Measurements from ENCODE around the gene PIGH.

Gene PIGH

GRCh38 chr14:67620217-67620785 lies 20.2 kb upstream of the PIGH start:
- peak overlapping the region in 1 of 2 experiments; percentile 11 for H3K23ac ChIP-seq (ENCODE audit: low read length in 2 of 2)
- no peak overlapping the region for H2BK120ac ChIP-seq (ENCODE audit: low read depth, low read length)
- no peak overlapping the region for H3K14ac ChIP-seq (ENCODE audit: low read length in 2 of 2)
- peak overlapping the region; percentile 86 for H3K9ac ChIP-seq (ENCODE audit: low read length)
- no peaks in the 10 kb centered on the region for H3K27me3 ChIP-seq (ENCODE audit: control insufficient read depth in 1 of 2, insufficient read depth in 1 of 2, low read length in 2 of 2)
- DNase-seq: peak; percentile 23
- H3K36me3 ChIP-seq (ENCODE audit: control insufficient read depth in 1 of 2, insufficient read depth in 2 of 2, low read depth in 1 of 2, low read length in 2 of 2): no peaks in the 10 kb centered on the region
- H2BK5ac ChIP-seq (ENCODE audit: low read depth, low read length, poor library complexity, severe bottlenecking): no peak overlapping the region
- peak overlapping the region in 1 of 2 experiments; percentile 54 for H3K18ac ChIP-seq (ENCODE audit: low read depth in 1 of 2, low read length in 2 of 2)
- H3K4me3 ChIP-seq (ENCODE audit: insufficient read depth in 1 of 2, low read depth in 1 of 2, low read length in 2 of 2): peak overlapping the region; percentile 72 to 85
- no peak overlapping the region for H3K27ac ChIP-seq (ENCODE audit: low read length, poor library complexity, severe bottlenecking)
- peak overlapping the region; percentile 97 for H3K4me2 ChIP-seq (ENCODE audit: low read length, poor library complexity, severe bottlenecking)
- peak overlapping the region in 1 of 2 experiments; percentile 84 for H2BK12ac ChIP-seq (ENCODE audit: low read length in 2 of 2)
- H2BK15ac ChIP-seq (ENCODE audit: low read depth, poor library complexity, severe bottlenecking): no peak overlapping the region
- no peak overlapping the region for H4K8ac ChIP-seq (ENCODE audit: low read length)
- peaks cover 8% of the 10 kb centered on the region for H3K4me1 ChIP-seq (ENCODE audit: control insufficient read depth, insufficient read depth, low read depth, low read length)
- 4% methylated on average over 19 of the region's 19 CpGs for WGBS
- H3K79me1 ChIP-seq (replicated peaks; ENCODE audit: low read length, poor library complexity, severe bottlenecking): no peaks in the 10 kb centered on the region
- no peaks in the 10 kb centered on the region for H3K9me3 ChIP-seq (ENCODE audit: control insufficient read depth, low read length)
- H2AK5ac ChIP-seq (ENCODE audit: low read length, severe bottlenecking): no peak overlapping the region
- H3K4ac ChIP-seq (ENCODE audit: low read depth in 1 of 2, low read length in 2 of 2): no peak overlapping the region
- H4K91ac ChIP-seq (ENCODE audit: low read length): no peak overlapping the region
- H2AFZ ChIP-seq (ENCODE audit: low read depth, low read length): peak overlapping the region; percentile 87

- Histone ChIP-seq H2BK15ac (ENCODE audit: low read depth, poor library complexity, severe bottlenecking) (no peak within 1 kb of the TSS), H3K23ac (ENCODE audit: low read length in 2 of 2) (peak within 1 kb of the TSS in 1 of 2 experiments; percentile 11), H3K14ac (ENCODE audit: low read length in 2 of 2) (no peak within 1 kb of the TSS), H2AFZ (ENCODE audit: low read depth, low read length) (peak within 1 kb of the TSS; percentile 87), H2BK120ac (ENCODE audit: low read depth, low read length) (peak within 1 kb of the TSS; percentile 19), H3K9me3 (ENCODE audit: control insufficient read depth, low read length) (no peaks in the 10 kb centered on the region), H2BK5ac (ENCODE audit: low read depth, low read length, poor library complexity, severe bottlenecking) (no peak within 1 kb of the TSS), H2AK5ac (ENCODE audit: low read length, severe bottlenecking) (no peak within 1 kb of the TSS), H3K27ac (ENCODE audit: low read length, poor library complexity, severe bottlenecking) (no peak within 1 kb of the TSS), H3K18ac (ENCODE audit: low read depth in 1 of 2, low read length in 2 of 2) (peak within 1 kb of the TSS in 1 of 2 experiments; percentile 54), H3K79me1 (replicated peaks; ENCODE audit: low read length, poor library complexity, severe bottlenecking) (no peaks in the 10 kb centered on the region), H3K4ac (ENCODE audit: low read depth in 1 of 2, low read length in 2 of 2) (no peak within 1 kb of the TSS), H3K9ac (ENCODE audit: low read length) (peak within 1 kb of the TSS; percentile 86), H3K27me3 (ENCODE audit: control insufficient read depth in 1 of 2, insufficient read depth in 1 of 2, low read length in 2 of 2) (no peaks in the 10 kb centered on the region), H2BK12ac (ENCODE audit: low read length in 2 of 2) (peak within 1 kb of the TSS; percentile 39 to 84), H4K8ac (ENCODE audit: low read length) (peak within 1 kb of the TSS; percentile 30), H4K91ac (ENCODE audit: low read length) (no peak within 1 kb of the TSS), H3K4me3 (ENCODE audit: insufficient read depth in 1 of 2, low read depth in 1 of 2, low read length in 2 of 2) (peak within 1 kb of the TSS; percentile 72 to 85), H3K4me1 (ENCODE audit: control insufficient read depth, insufficient read depth, low read depth, low read length) (peaks cover 8% of the 10 kb centered on the region), H3K4me2 (ENCODE audit: low read length, poor library complexity, severe bottlenecking) (peak within 1 kb of the TSS; percentile 97), H3K36me3 (ENCODE audit: control insufficient read depth in 1 of 2, insufficient read depth in 2 of 2, low read depth in 1 of 2, low read length in 2 of 2) (no peaks in the 10 kb centered on the region)
- DNase-seq: peak; percentile 95
- WGBS: 2% methylated on average over 60 of the region's 62 CpGs
Measured at GRCh38 chr14:67619446-67620216, 19.6 kb upstream of the PIGH start, which contains the start of gene ARG2. Gene ARG2, plus strand, starts transcription at chr14:67619920. Its CDS starts 58 bp downstream, at chr14:67619978.

DNA sequence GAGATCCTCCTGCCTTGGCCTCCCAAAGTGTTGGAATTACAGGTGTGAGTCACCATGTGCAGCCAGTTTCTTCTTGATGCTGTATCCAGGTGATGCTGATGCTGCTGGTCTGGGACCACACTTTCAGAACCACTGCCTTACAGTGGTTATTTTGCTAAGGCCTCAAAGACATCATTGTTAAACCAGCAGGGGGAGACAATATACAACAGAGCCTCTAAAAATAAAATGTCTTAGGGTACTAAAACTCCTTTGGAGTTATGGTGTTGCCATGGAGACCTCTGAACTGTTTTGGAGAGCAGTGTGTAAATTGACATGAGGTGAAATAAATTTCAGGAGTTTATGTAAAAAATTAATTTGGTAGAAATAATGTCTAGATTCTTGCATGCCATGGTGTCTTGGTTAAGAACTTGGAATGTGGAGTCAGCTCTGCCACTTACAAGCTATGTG lies 18.6 kb upstream of the PIGH start:
- no peak overlapping the region for H3K23ac ChIP-seq (ENCODE audit: low read length in 2 of 2)
- DNase-seq: peak; percentile 92
- no peak overlapping the region for H2BK5ac ChIP-seq (ENCODE audit: low read depth, low read length, poor library complexity, severe bottlenecking)
- peaks cover 8% of the 10 kb centered on the region for H3K4me1 ChIP-seq (ENCODE audit: control insufficient read depth, insufficient read depth, low read depth, low read length)
- H3K18ac ChIP-seq (ENCODE audit: low read depth in 1 of 2, low read length in 2 of 2): no peak overlapping the region
- H3K9ac ChIP-seq (ENCODE audit: low read length): peak overlapping the region; percentile 86
- H3K14ac ChIP-seq (ENCODE audit: low read length in 2 of 2): no peak overlapping the region
- H3K79me1 ChIP-seq (replicated peaks; ENCODE audit: low read length, poor library complexity, severe bottlenecking): no peaks in the 10 kb centered on the region
- H3K9me3 ChIP-seq (ENCODE audit: control insufficient read depth, low read length): no peaks in the 10 kb centered on the region
- no peaks in the 10 kb centered on the region for H3K36me3 ChIP-seq (ENCODE audit: control insufficient read depth in 1 of 2, insufficient read depth in 2 of 2, low read depth in 1 of 2, low read length in 2 of 2)
- no peak overlapping the region for H3K4me2 ChIP-seq (ENCODE audit: low read length, poor library complexity, severe bottlenecking)
- no peak overlapping the region for H4K91ac ChIP-seq (ENCODE audit: low read length)
- peaks cover 0 to 9% of the 10 kb centered on the region in 2 experiments for H3K27me3 ChIP-seq (ENCODE audit: control insufficient read depth in 1 of 2, insufficient read depth in 1 of 2, low read length in 2 of 2)
- H2BK15ac ChIP-seq (ENCODE audit: low read depth, poor library complexity, severe bottlenecking): no peak overlapping the region
- H2BK12ac ChIP-seq (ENCODE audit: low read length in 2 of 2): no peak overlapping the region
- H4K8ac ChIP-seq (ENCODE audit: low read length): no peak overlapping the region
- H3K27ac ChIP-seq (ENCODE audit: low read length, poor library complexity, severe bottlenecking): no peak overlapping the region
- H3K4me3 ChIP-seq (ENCODE audit: insufficient read depth in 1 of 2, low read depth in 1 of 2, low read length in 2 of 2): no peak overlapping the region
- no peak overlapping the region for H2AFZ ChIP-seq (ENCODE audit: low read depth, low read length)
- no peak overlapping the region for H2BK120ac ChIP-seq (ENCODE audit: low read depth, low read length)
- no peak overlapping the region for H3K4ac ChIP-seq (ENCODE audit: low read depth in 1 of 2, low read length in 2 of 2)
- no peak overlapping the region for H2AK5ac ChIP-seq (ENCODE audit: low read length, severe bottlenecking)

GRCh38 chr14:67610491-67610890 lies 10.4 kb upstream of the PIGH start:
- no peaks in the 10 kb centered on the region for H3K36me3 ChIP-seq (ENCODE audit: control insufficient read depth in 1 of 2, insufficient read depth in 2 of 2, low read depth in 1 of 2, low read length in 2 of 2)
- no peak overlapping the region for H3K9ac ChIP-seq (ENCODE audit: low read length)
- no peak overlapping the region for H2BK5ac ChIP-seq (ENCODE audit: low read depth, low read length, poor library complexity, severe bottlenecking)
- H2AFZ ChIP-seq (ENCODE audit: low read depth, low read length): no peak overlapping the region
- no peak overlapping the region for H4K91ac ChIP-seq (ENCODE audit: low read length)
- H3K4me2 ChIP-seq (ENCODE audit: low read length, poor library complexity, severe bottlenecking): peak overlapping the region; percentile 29
- peaks cover 8 to 35% of the 10 kb centered on the region in 2 experiments for H3K27me3 ChIP-seq (ENCODE audit: control insufficient read depth in 1 of 2, insufficient read depth in 1 of 2, low read length in 2 of 2)
- H3K79me1 ChIP-seq (replicated peaks; ENCODE audit: low read length, poor library complexity, severe bottlenecking): no peaks in the 10 kb centered on the region
- H3K9me3 ChIP-seq (ENCODE audit: control insufficient read depth, low read length): no peaks in the 10 kb centered on the region
- no peak for DNase-seq
- no peak overlapping the region for H2BK15ac ChIP-seq (ENCODE audit: low read depth, poor library complexity, severe bottlenecking)
- WGBS: 56% methylated on average over 1 of the region's 1 CpG
- H3K4me3 ChIP-seq (ENCODE audit: insufficient read depth in 1 of 2, low read depth in 1 of 2, low read length in 2 of 2): no peak overlapping the region
- H4K8ac ChIP-seq (ENCODE audit: low read length): no peak overlapping the region
- H3K27ac ChIP-seq (ENCODE audit: low read length, poor library complexity, severe bottlenecking): no peak overlapping the region
- H2BK12ac ChIP-seq (ENCODE audit: low read length in 2 of 2): no peak overlapping the region
- H2AK5ac ChIP-seq (ENCODE audit: low read length, severe bottlenecking): no peak overlapping the region
- no peak overlapping the region for H3K14ac ChIP-seq (ENCODE audit: low read length in 2 of 2)
- H3K4ac ChIP-seq (ENCODE audit: low read depth in 1 of 2, low read length in 2 of 2): no peak overlapping the region
- no peak overlapping the region for H3K23ac ChIP-seq (ENCODE audit: low read length in 2 of 2)
- H3K18ac ChIP-seq (ENCODE audit: low read depth in 1 of 2, low read length in 2 of 2): no peak overlapping the region
- peaks cover 1% of the 10 kb centered on the region for H3K4me1 ChIP-seq (ENCODE audit: control insufficient read depth, insufficient read depth, low read depth, low read length)
- no peak overlapping the region for H2BK120ac ChIP-seq (ENCODE audit: low read depth, low read length)

Measured in mesenchymal stem cell (in vitro differentiated cells and primary cell).